Measurements from ENCODE around the gene PLD2.

PLD2 gene

DNA sequence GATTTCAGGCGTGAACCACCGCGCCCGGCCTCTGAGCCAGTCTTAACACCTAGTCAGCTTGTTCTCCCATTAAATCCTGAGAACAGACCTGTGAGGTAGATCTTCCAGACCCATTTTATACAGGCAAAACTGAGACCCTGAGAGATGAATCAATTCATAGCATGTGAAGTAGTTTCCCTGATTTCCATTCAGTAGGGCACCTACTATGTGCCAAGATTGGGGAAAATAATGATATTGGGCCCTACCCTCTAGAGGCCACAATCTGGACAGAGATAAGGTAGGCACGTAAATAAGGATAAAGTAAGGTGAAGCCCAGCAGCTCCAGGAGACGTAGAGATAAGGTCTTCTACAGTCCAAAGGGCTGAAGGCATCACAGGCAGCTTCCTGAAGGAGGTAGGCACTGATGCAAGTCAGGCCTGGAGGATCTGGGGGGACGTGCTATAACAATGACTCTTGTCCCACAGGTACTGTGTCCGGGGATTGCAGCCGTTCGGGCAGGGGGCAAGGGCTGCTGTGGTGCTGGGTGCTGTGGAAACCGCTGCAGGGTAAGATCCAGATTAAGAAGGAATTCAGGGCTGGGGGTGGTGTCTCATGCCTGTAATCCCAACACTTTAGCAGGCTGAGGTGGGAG is 26.5 kb upstream of the PLD2 start:
- Histone ChIP-seq H3K36me3 (ENCODE audit: control insufficient read depth, insufficient read depth, low read length) (no peaks in the 10 kb centered on the region), H3K27ac (ENCODE audit: low read depth, low read length) (no peak overlapping the region), H3K4me3 (ENCODE audit: low read length) (no peak overlapping the region), H3K27me3 (ENCODE audit: control insufficient read depth, insufficient read depth, low read length) (peaks cover 8% of the 10 kb centered on the region), H3K4me1 (ENCODE audit: control insufficient read depth, insufficient read depth, low read length) (no peaks in the 10 kb centered on the region), H3K9ac (ENCODE audit: low read length) (no peak overlapping the region)

DNA sequence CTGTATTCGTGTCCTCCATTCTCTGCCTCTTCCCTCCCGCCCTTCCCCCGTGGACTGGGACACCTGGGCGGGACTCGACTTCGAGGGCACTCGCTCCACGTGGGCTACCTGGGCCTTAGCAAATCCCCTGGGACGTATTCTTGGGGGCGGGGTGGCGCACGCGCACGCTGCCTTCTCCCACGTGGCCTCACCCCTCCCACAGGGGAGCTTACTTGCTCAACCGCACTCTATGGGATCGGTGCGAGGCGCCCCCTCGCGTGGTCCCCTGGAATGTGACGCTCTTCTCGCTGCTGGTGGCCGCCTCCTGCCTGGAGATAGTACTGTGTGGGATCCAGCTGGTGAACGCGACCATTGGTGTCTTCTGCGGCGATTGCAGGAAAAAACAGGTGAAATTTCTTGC is 24.3 kb upstream of the PLD2 start:
- Histone ChIP-seq H3K27ac (ENCODE audit: low read depth, low read length) (no peak overlapping the region), H3K4me3 (ENCODE audit: low read length) (no peak overlapping the region), H3K4me1 (ENCODE audit: control insufficient read depth, insufficient read depth, low read length) (no peaks in the 10 kb centered on the region), H3K27me3 (ENCODE audit: control insufficient read depth, insufficient read depth, low read length) (peaks cover 8% of the 10 kb centered on the region), H3K36me3 (ENCODE audit: control insufficient read depth, insufficient read depth, low read length) (no peaks in the 10 kb centered on the region), H3K9ac (ENCODE audit: low read length) (no peak overlapping the region)

DNA sequence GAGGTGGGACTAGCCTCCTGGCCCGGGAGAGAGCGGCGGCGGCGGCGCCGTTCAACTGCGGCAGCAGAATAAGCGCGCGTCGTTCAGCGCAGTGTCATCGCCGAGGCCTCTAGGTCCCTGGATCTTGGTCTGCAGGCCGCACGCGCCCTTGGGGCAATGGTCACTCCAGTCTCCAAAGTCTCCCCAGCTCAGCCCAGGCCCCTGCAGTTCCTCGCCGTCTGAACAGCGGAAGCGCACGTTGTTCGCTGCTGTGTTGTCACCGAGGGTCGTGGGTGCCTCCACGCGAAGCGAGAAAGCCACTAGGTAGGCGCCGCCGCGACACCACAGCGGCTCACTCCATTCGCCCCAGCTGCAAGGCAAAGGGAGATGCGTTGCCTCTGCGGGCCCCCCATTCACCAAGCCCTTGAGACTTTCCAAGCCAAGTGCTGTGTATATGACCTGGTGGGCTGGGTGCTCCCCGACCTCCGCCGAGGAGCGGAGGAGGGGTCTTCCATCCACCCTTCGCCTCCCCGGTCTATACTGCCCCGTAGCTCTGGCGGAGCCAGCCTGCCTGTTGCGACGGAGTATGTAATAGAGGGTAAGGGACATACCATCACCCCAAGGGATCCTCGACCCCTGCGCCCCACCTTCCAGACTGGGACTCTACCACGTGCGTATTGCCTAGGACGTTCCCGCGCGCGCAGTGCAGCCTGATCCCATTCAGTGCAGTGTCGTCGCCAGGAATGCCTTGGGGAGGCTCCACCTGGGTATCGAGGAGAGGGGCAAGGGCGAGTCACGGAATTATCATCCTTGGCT is 21.4 kb upstream of the PLD2 start:
- no peaks in the 10 kb centered on the region for H3K4me1 ChIP-seq (ENCODE audit: control insufficient read depth, insufficient read depth, low read length)
- peak overlapping the region; percentile 55 for H3K4me3 ChIP-seq (ENCODE audit: low read length)
- H3K9ac ChIP-seq (ENCODE audit: low read length), result no peak overlapping the region
- no peaks in the 10 kb centered on the region for H3K36me3 ChIP-seq (ENCODE audit: control insufficient read depth, insufficient read depth, low read length)
- no peak overlapping the region for H3K27ac ChIP-seq (ENCODE audit: low read depth, low read length)
- peaks cover 8% of the 10 kb centered on the region for H3K27me3 ChIP-seq (ENCODE audit: control insufficient read depth, insufficient read depth, low read length)

DNA sequence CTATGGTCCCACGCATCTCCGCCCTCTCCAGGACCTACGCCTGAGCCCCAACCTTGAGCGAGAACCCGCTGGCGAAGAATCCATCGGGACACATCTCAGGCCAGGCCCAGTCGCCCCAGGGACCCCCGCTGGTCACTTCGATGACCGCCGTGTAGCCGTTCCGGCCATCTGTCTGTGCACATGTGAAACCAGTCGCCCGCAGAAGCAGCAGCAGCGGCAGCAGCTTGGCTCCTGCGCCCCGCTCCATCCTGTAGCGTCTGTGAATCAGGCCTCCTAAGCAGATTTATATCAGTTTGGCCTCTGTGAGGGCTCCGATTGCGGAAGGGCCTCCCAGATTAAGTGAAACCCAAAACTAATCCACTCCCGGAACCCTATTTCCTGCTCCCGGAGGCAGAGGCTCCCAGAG is 20.8 kb upstream of the PLD2 start, which contains the start of gene VMO1:
TSS of gene VMO1 (minus strand) at position 259 of the 406 bp plus-strand sequence. CDS start at position 247, 12 bp downstream.
- Histone ChIP-seq H3K27me3 (ENCODE audit: control insufficient read depth, insufficient read depth, low read length) (peaks cover 8% of the 10 kb centered on the region), H3K4me1 (ENCODE audit: control insufficient read depth, insufficient read depth, low read length) (no peaks in the 10 kb centered on the region), H3K36me3 (ENCODE audit: control insufficient read depth, insufficient read depth, low read length) (no peaks in the 10 kb centered on the region), H3K27ac (ENCODE audit: low read depth, low read length) (no peak within 1 kb of the TSS), H3K9ac (ENCODE audit: low read length) (no peak within 1 kb of the TSS), H3K4me3 (ENCODE audit: low read length) (peak within 1 kb of the TSS; percentile 55)

DNA sequence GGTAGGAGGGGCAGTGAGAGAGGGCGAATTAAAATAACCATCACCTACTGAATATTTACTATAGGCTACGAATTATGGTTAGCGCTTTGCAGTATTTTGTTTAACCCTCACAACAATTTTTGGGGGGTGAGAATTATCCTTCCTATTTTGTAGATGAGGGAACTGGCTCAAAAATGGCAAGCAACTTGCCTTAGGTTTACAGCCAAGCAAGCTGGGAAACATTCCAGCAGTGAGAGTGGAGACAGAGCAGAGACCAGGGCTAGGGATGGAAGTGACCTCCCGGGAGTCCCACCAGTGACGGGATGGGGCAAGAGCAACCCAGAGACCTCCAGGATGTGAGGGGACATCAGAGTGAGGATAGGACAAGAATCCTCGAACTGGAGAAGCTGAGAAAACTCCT is 20.4 kb upstream of the PLD2 start:
- Histone ChIP-seq H3K4me1 (ENCODE audit: control insufficient read depth, insufficient read depth, low read length) (no peaks in the 10 kb centered on the region), H3K27me3 (ENCODE audit: control insufficient read depth, insufficient read depth, low read length) (peaks cover 8% of the 10 kb centered on the region), H3K27ac (ENCODE audit: low read depth, low read length) (no peak overlapping the region), H3K4me3 (ENCODE audit: low read length) (peak overlapping the region; percentile 55), H3K36me3 (ENCODE audit: control insufficient read depth, insufficient read depth, low read length) (no peaks in the 10 kb centered on the region), H3K9ac (ENCODE audit: low read length) (no peak overlapping the region)

DNA sequence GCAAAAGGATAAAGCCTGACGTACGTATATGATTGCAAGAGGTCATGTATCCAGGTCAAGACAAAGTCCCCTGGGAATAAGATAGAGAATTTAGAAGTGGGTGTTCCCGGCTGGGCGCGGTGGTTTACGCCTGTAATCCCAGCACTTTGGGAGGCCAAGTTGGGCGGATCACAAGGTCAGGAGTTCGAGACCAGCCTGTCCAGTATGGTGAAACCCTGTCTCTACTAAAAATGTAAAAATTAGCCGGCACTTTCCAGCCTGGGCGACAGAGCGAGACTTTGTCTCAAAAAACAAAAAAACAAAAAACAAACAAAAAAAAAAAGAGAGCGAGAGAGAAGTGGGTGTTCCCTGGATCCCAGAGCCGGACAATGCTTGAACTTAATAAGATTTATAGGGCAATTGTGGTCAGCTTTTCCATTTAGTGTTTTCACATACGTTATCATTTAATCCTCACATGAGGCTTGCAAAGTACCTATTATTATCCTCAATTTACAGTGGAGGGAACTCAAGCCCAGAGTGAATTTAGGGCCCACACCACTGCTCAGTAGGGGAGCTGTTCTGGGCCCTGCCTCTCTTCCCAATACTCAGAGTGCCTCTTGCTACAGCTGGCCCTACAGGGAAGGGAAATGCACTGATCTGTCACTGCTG is 18.7 kb upstream of the PLD2 start:
- H3K4me1 ChIP-seq (ENCODE audit: control insufficient read depth, insufficient read depth, low read length), result no peaks in the 10 kb centered on the region
- H3K4me3 ChIP-seq (ENCODE audit: low read length), result peak overlapping the region; percentile 80
- no peaks in the 10 kb centered on the region for H3K27me3 ChIP-seq (ENCODE audit: control insufficient read depth, insufficient read depth, low read length)
- no peaks in the 10 kb centered on the region for H3K36me3 ChIP-seq (ENCODE audit: control insufficient read depth, insufficient read depth, low read length)
- no peak overlapping the region for H3K9ac ChIP-seq (ENCODE audit: low read length)
- no peak overlapping the region for H3K27ac ChIP-seq (ENCODE audit: low read depth, low read length)

DNA sequence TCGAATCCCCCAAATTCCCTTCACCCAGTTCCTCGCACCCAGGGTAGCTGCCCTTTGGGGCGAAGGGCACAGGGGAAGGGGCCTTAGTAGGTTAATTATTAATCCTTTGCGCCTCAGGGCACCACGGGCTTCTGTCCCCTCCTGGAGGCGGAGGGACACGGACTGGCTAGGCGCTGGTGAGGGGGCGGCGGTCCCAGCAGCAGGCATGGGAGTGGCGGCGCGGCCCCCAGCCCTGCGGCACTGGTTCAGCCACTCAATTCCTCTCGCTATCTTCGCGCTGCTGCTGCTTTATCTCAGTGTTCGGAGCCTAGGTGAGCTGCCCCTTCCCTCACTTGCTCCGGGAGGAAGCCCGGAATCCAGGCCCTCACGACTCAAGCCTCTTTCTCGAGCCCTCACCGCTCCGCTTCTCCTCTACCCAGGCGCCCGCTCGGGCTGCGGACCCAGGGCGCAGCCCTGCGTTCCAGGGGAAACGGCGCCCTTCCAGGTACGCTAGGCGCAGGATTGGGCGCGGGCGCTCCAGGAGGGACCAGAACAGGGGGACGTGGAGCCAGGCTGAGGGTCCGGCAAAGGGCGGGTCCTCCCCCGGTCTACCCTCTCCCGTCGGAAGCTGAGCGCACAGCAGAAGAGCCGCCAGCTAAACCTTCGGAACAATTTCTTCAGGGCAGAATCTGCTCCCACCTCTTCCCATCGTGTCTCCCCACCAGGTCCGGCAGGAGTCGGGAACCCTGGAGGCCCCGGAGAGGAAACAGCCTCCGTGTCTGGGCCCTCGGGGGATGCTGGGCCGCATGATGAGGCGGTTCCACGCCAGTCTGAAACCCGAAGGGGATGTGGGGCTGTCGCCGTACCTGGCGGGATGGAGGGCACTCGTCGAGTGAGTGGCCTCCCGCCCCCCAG is 17.9 kb upstream of the PLD2 start, which contains the start of gene GLTPD2:
TSS of gene GLTPD2 (plus strand) at position 158 of the 894 bp plus-strand sequence. CDS start at position 206, 48 bp downstream.
- H3K36me3 ChIP-seq (ENCODE audit: control insufficient read depth, insufficient read depth, low read length), result no peaks in the 10 kb centered on the region
- no peaks in the 10 kb centered on the region for H3K27me3 ChIP-seq (ENCODE audit: control insufficient read depth, insufficient read depth, low read length)

DNA sequence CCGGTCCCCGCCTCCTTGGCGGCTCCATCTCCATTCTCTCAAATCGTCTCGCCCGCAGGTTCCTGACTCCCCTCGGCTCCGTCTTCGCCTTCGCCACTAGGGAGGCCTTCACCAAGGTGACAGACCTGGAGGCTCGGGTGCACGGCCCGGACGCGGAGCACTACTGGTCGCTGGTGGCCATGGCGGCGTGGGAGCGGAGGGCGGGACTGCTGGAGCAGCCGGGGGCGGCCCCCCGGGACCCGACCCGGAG is 17.3 kb upstream of the PLD2 start:
- H3K27me3 ChIP-seq (ENCODE audit: control insufficient read depth, insufficient read depth, low read length), result no peaks in the 10 kb centered on the region
- peak overlapping the region; percentile 80 for H3K4me3 ChIP-seq (ENCODE audit: low read length)
- peak overlapping the region; percentile 56 for H3K9ac ChIP-seq (ENCODE audit: low read length)
- H3K27ac ChIP-seq (ENCODE audit: low read depth, low read length), result peak overlapping the region; percentile 89
- H3K4me1 ChIP-seq (ENCODE audit: control insufficient read depth, insufficient read depth, low read length), result no peaks in the 10 kb centered on the region
- H3K36me3 ChIP-seq (ENCODE audit: control insufficient read depth, insufficient read depth, low read length), result no peaks in the 10 kb centered on the region

More for the DNA sequence above, 17.9 kb upstream of the PLD2 start, which contains the start of gene GLTPD2:
- Histone ChIP-seq H3K27ac (ENCODE audit: low read depth, low read length) (peak within 1 kb of the TSS; percentile 89), H3K4me3 (ENCODE audit: low read length) (peak within 1 kb of the TSS; percentile 80), H3K4me1 (ENCODE audit: control insufficient read depth, insufficient read depth, low read length) (no peaks in the 10 kb centered on the region), H3K9ac (ENCODE audit: low read length) (peak within 1 kb of the TSS; percentile 56)

DNA sequence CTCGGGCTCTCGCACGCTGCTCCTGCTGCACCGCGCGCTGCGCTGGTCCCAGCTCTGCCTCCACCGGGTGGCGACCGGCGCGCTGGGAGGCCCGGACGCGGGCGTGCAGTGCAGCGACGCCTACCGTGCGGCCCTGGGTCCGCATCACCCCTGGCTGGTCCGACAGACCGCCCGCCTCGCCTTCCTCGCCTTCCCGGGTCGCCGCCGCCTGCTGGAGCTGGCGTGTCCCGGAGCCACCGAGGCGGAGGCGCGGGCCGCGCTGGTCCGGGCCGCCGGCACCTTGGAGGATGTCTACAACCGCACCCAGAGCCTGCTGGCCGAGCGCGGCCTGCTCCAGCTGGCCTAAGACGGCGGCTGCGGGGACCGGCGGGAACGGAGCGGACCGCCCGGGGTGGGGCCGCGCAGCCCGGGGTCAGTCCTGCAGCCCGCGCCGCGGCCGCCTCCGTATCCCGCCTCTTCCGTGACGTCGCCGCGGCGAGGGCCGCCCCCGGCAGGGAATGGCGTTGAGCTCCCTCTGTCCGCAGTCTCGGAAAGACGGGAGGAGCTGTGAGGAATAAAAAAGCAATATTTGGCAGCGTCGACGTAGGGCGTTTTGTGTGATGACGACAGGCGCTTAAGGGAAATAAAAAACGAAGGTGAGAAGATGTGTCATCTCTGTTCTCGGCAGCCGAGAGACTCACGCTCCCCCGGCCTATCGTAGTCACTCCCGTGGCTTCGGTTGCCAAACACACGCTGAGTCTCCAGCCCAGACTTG is 16.8 kb upstream of the PLD2 start:
- peak overlapping the region; percentile 56 for H3K9ac ChIP-seq (ENCODE audit: low read length)
- no peaks in the 10 kb centered on the region for H3K4me1 ChIP-seq (ENCODE audit: control insufficient read depth, insufficient read depth, low read length)
- H3K36me3 ChIP-seq (ENCODE audit: control insufficient read depth, insufficient read depth, low read length), result no peaks in the 10 kb centered on the region
- peak overlapping the region; percentile 89 for H3K27ac ChIP-seq (ENCODE audit: low read depth, low read length)
- peak overlapping the region; percentile 80 for H3K4me3 ChIP-seq (ENCODE audit: low read length)
- H3K27me3 ChIP-seq (ENCODE audit: control insufficient read depth, insufficient read depth, low read length), result no peaks in the 10 kb centered on the region

DNA sequence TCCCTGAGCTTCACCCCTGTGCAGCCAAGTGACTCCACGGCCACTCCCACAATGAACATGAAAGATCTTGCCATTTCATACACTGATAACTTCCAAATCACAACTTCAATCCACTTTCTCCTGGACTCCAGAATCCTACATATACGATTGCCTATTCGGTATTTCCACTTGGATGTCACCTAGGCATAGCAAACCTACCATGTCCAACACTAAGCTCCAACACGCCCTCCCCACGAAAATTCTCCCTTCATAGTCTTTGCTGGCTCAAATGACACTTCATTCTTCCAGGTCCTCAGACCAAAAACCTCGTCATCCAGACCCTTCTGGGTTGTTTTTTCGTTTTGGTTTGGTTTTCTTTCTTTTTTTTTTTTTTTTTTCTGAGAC is 16.3 kb upstream of the PLD2 start:
- H3K4me1 ChIP-seq (ENCODE audit: control insufficient read depth, insufficient read depth, low read length), result no peaks in the 10 kb centered on the region
- no peaks in the 10 kb centered on the region for H3K36me3 ChIP-seq (ENCODE audit: control insufficient read depth, insufficient read depth, low read length)
- H3K27me3 ChIP-seq (ENCODE audit: control insufficient read depth, insufficient read depth, low read length), result no peaks in the 10 kb centered on the region
- peak overlapping the region; percentile 89 for H3K27ac ChIP-seq (ENCODE audit: low read depth, low read length)
- peak overlapping the region; percentile 80 for H3K4me3 ChIP-seq (ENCODE audit: low read length)
- no peak overlapping the region for H3K9ac ChIP-seq (ENCODE audit: low read length)

DNA sequence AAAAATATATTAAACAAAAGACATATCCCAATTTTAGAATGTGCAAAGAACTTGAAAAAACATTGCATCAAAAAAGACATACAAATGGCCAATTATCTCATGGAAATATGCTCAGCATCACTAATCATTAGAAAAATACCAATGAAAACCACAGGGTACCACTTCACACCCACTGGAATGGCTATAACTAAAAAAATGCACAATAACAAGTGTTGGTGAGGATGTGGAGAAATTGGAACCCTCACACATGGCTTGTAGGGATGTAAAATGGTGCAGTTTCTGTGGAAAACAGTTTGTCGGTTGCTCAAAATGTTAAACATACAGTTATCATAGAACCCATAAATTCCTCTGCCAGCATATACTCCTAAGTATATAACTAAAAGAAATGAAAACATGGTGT is 11.8 kb upstream of the PLD2 start:
- H3K27me3 ChIP-seq (ENCODE audit: control insufficient read depth, insufficient read depth, low read length), result no peaks in the 10 kb centered on the region
- peaks cover 11% of the 10 kb centered on the region for H3K36me3 ChIP-seq (ENCODE audit: control insufficient read depth, insufficient read depth, low read length)
- H3K4me1 ChIP-seq (ENCODE audit: control insufficient read depth, insufficient read depth, low read length), result no peaks in the 10 kb centered on the region
- no peak overlapping the region for H3K9ac ChIP-seq (ENCODE audit: low read length)
- H3K27ac ChIP-seq (ENCODE audit: low read depth, low read length), result no peak overlapping the region
- H3K4me3 ChIP-seq (ENCODE audit: low read length), result no peak overlapping the region

All from rectal smooth muscle tissue (tissue), 1 donor.